K562 (cell line): ENCODE data around the gene PPIL4. TPM values are rescaled to one million over a fixed set of nuclear protein-coding genes. Genes with fewer than 3 reads are reported as not detected.

Experiments
- C11orf30 ChIP-seq: fragments of 450-650 bp; IDR thresholded peaks from 2 replicates; pipeline ENCODE4 v1.6.1; 2016; ENCODE audit warnings: low read depth, mild to moderate bottlenecking
- DEAF1 ChIP-seq: fragments of 450-650 bp; formaldehyde crosslinking; IDR thresholded peaks from 2 replicates; pipeline ENCODE4 v1.4.0; 2020; ENCODE audit warnings: mild to moderate bottlenecking, moderate library complexity
- HLTF ChIP-seq: fragments of 450-650 bp; IDR thresholded peaks from 2 replicates; pipeline ENCODE4 v1.6.1; 2016
- KDM5B ChIP-seq: fragments of 200-600 bp; sonication (generic); IDR thresholded peaks from 2 replicates; pipeline ENCODE4 v1.6.1; 2012; ENCODE audit warnings: low read depth, mild to moderate bottlenecking, moderate library complexity, low read length, control low read depth, inconsistent platforms; ENCODE audit not compliant: insufficient replicate concordance
- LARP7 ChIP-seq: fragments of 450-650 bp; IDR thresholded peaks from 2 replicates; pipeline ENCODE4 v1.6.1; 2016
- MYNN ChIP-seq, 2 experiments: sonication (generic); formaldehyde crosslinking in 1 of 2; IDR thresholded peaks; 2 replicates each; pipeline versions ENCODE4 v1.5.0 to v1.6.1; 2016 to 2020; ENCODE audit warnings: antibody characterized with exemption in 1 of 2, missing genetic modification reagents in 1 of 2
- PTTG1 ChIP-seq: fragments of 450-650 bp; IDR thresholded peaks from 2 replicates; pipeline ENCODE4 v1.6.1; 2016; ENCODE audit warnings: low read depth, mild to moderate bottlenecking, missing genetic modification characterization, missing compliant biosample characterization
- STAT6 ChIP-seq: sonication (generic); formaldehyde crosslinking; IDR thresholded peaks from 2 replicates; pipeline ENCODE4 v1.8.1; 2023; ENCODE audit warnings: mild to moderate bottlenecking, missing genetic modification reagents
- THAP12 ChIP-seq: fragments of 250-450 bp; sonication (Bioruptor Pico); IDR thresholded peaks from 2 replicates; pipeline ENCODE4 v1.9.0; 2021; ENCODE audit warnings: mild to moderate bottlenecking, inconsistent platforms
- ZNF282 ChIP-seq: sonication (generic); formaldehyde crosslinking; IDR thresholded peaks from 2 replicates; pipeline ENCODE4 v1.8.1; 2023; ENCODE audit warnings: missing genetic modification reagents
- polyA plus RNA-seq, 8 experiments: library from polyadenylated mRNA; depleted of rRNA in 4 of 8; stranded (reverse) in 5 of 8; unstranded in 3 of 8; fragments of >200 nt; fragmentation: Nextera tagmentation in 2 of 8; fragmentation: Illumina TruSeq in 1 of 8; extraction: Ambion mirVana in 2 of 8; extraction: Trizol in 1 of 8; gene quantifications; 2 replicates each; pipeline versions ENCODE4 v1.2.1 to v1.2.3, GENCODE V29; 2011 to 2014; ENCODE audit warnings: inconsistent platforms in 1 of 8, missing spikeins in 1 of 8
- total RNA-seq, 7 experiments: library from RNA; depleted of rRNA in 6 of 7; stranded (reverse); fragments of >200 nt in 6 of 7; fragmentation: Illumina TruSeq in 2 of 7; extraction: Trizol in 2 of 7; gene quantifications; 2 replicates each; pipeline versions ENCODE4 v1.2.1 to v1.2.3, GENCODE V29; 2011 to 2021; ENCODE audit warnings: low replicate concordance in 1 of 7

The PPIL4 gene
- total and polyA plus RNA-seq, 9 of the 15 experiments (the other 6 are each of a cell fraction or from before 2014, with no cell fraction given) = 14.5 to 55.2 (median 45.9) TPM

GRCh38 chr6:149467265-149467664 lies 78.6 kb downstream of the PPIL4 start (continued):
- TF ChIP-seq STAT6 (CRISPR knock-in tag) (no peak), LARP7 (no peak), KDM5B (no peak), HLTF (no peak), DEAF1 (CRISPR knock-in tag) (no peak), C11orf30 (no peak), ZNF282 (CRISPR knock-in tag) (no peak), MYNN (IDR thresholded peaks at IDR 0.05) (no peak), MYNN (CRISPR knock-in tag; IDR thresholded peaks at IDR 0.05) (no peak), THAP12 (CRISPR knock-in tag) (no peak), PTTG1 (tag) (no peak)
